HG03565 (cell line): Measurements from ENCODE around the gene DIAPH2.

Experiments
- ATAC-seq: cut with Tn5 transposase; IDR thresholded peaks from one replicate; pipeline ENCODE4 v1.9.1; 2021; ENCODE audit warnings: mild to moderate bottlenecking, moderate library complexity; ENCODE audit not compliant: unreplicated experiment

Gene DIAPH2

GRCh38 chrX:97158269-97158668 lies 473.6 kb downstream of the DIAPH2 start:
- no peak for ATAC-seq

- no peak for ATAC-seq
These were observed 475.5 kb downstream of the DIAPH2 start for GRCh38 chrX:97159916-97160800.

GRCh38 chrX:97167333-97167732 lies 482.7 kb downstream of the DIAPH2 start:
- peak; percentile 53 for ATAC-seq

GRCh38 chrX:97168646-97169045 lies 484.0 kb downstream of the DIAPH2 start:
- ATAC-seq, result peak; percentile 43

- no peak for ATAC-seq
These were observed 490.5 kb downstream of the DIAPH2 start for GRCh38 chrX:97175147-97175546.

- ATAC-seq, result no peak
These were observed 505.0 kb downstream of the DIAPH2 start for GRCh38 chrX:97189668-97190067.

- no peak for ATAC-seq
These were observed 514.9 kb downstream of the DIAPH2 start for GRCh38 chrX:97199501-97199900.

- ATAC-seq, result no peak
These were observed 515.8 kb downstream of the DIAPH2 start for GRCh38 chrX:97200454-97200853.

GRCh38 chrX:97210501-97210900 lies 525.9 kb downstream of the DIAPH2 start:
- no peak for ATAC-seq

GRCh38 chrX:97211070-97211469 lies 526.4 kb downstream of the DIAPH2 start:
- ATAC-seq, result no peak

- no peak for ATAC-seq
These were observed 530.5 kb downstream of the DIAPH2 start for GRCh38 chrX:97215186-97215585.

GRCh38 chrX:97224148-97224547 lies 539.5 kb downstream of the DIAPH2 start:
- ATAC-seq, result no peak

GRCh38 chrX:97229318-97229717 lies 544.7 kb downstream of the DIAPH2 start:
- ATAC-seq, result no peak

GRCh38 chrX:97230948-97231347 lies 546.3 kb downstream of the DIAPH2 start:
- ATAC-seq, result no peak

- ATAC-seq, result peak; percentile 100
These were observed 549.9 kb downstream of the DIAPH2 start for GRCh38 chrX:97234471-97235081.

GRCh38 chrX:97238632-97239031 lies 554.0 kb downstream of the DIAPH2 start:
- ATAC-seq, result no peak

- no peak for ATAC-seq
These were observed 567.5 kb downstream of the DIAPH2 start for GRCh38 chrX:97252111-97252510.

GRCh38 chrX:97260679-97261078 lies 576.0 kb downstream of the DIAPH2 start:
- no peak for ATAC-seq

GRCh38 chrX:97266406-97267121 lies 581.9 kb downstream of the DIAPH2 start:
- ATAC-seq, result no peak

GRCh38 chrX:97267396-97268181 lies 582.9 kb downstream of the DIAPH2 start:
- ATAC-seq, result no peak

GRCh38 chrX:97268182-97268680 lies 583.6 kb downstream of the DIAPH2 start:
- no peak for ATAC-seq
